ENCODE data around the gene GSS. TPM values are rescaled to one million over a fixed set of nuclear protein-coding genes. Genes with fewer than 3 reads are reported as not detected.
A peak's percentile ranks its signal among the peaks of the same experiment; 100 is the strongest.

Gene GSS
- total and polyA plus RNA-seq, 2 of the 8 experiments (the other 6 are each of a cell fraction or from before 2014, with no cell fraction given), result 34.6 to 43.2 TPM

GRCh38 chr20:34983089-34983820 lies 27.6 kb upstream of the GSS start:
- WGBS, 2 experiments (ENCODE audit: extremely low coverage in 1 of 2, insufficient coverage in 1 of 2, insufficient read length in 1 of 2, insufficient replicate concordance in 2 of 2, low coverage in 1 of 2, low lambda C conversion rate in 2 of 2, missing lambda C conversion rate in 1 of 2), result 44% methylated on average over 4 of the region's 5 CpGs; no CpG with 5 or more reads in 1 of the 2 experiments
- ChIA-PET POLR2A (ENCODE audit: partially characterized antibody) (interaction anchor here (0.9 to 1.8 kb wide), 5 partner anchors 13 to 280 kb away, joined by 3 to 7 read pairs (median 3); partner anchors contain the start of genes ACSS2 and GGT7), CTCF (ENCODE audit: partially characterized antibody) (interaction anchor here (0.5 to 3.5 kb wide), 6 partner anchors 15 to 109 kb away, joined by 3 to 16 read pairs (median 4); no protein-coding TSS in a partner anchor)
- Histone ChIP-seq H3K79me2 (ENCODE audit: control insufficient read depth in 1 of 2, insufficient read depth in 2 of 2, low read length in 2 of 2) (no peaks in the 10 kb centered on the region), H3K4ac (replicated peaks; ENCODE audit: insufficient read length, low read depth, low read length) (peak overlapping the region; percentile 17), H4K8ac (ENCODE audit: extremely low read depth, insufficient read depth, low read length) (no peak overlapping the region), H2BK5ac (ENCODE audit: low read depth, low read length) (peak overlapping the region; percentile 66; the same call in 1 of the 2 replicates), H2BK15ac (ENCODE audit: low read length) (no peak overlapping the region), H2BK120ac (replicated peaks; ENCODE audit: low read depth, low read length) (peak overlapping the region; percentile 26), H3K4me2 (ENCODE audit: insufficient read depth in 1 of 2, low read depth in 2 of 2, low read length in 2 of 2) (peak overlapping the region; percentile 54 to 64), H3K27me3 (replicated peaks in 1 of 4; ENCODE audit: control insufficient read depth in 3 of 4, extremely low read depth in 1 of 4, insufficient read depth in 3 of 4, low read length in 3 of 4) (peaks cover 0 to 16% (median 8%) of the 10 kb centered on the region in 4 experiments; a peak in 3 of 7 replicates), H3K36me3 (ENCODE audit: control insufficient read depth in 2 of 4, insufficient read depth in 4 of 4, low read length in 3 of 4) (no peaks in the 10 kb centered on the region), H4K5ac (ENCODE audit: insufficient read length, low read depth, low read length) (no peak overlapping the region), H3K18ac (ENCODE audit: extremely low read depth, low read length) (peak overlapping the region; percentile 12; the same call in 1 of the 2 replicates), H3K4me3 (ENCODE audit: extremely low read depth in 1 of 4, insufficient read depth in 2 of 4, low read depth in 3 of 4, low read length in 4 of 4) (peak overlapping the region in 1 of 4 experiments; percentile 29; a peak in 2 of 8 replicates), H3K23me2 (ENCODE audit: low read depth, low read length) (peaks cover 4% of the 10 kb centered on the region; the same call in 1 of the 2 replicates), H3K27ac (ENCODE audit: low read depth, low read length) (no peak overlapping the region), H3K56ac (replicated peaks; ENCODE audit: insufficient read length, low read depth, low read length) (no peak overlapping the region), H3K9me3 (ENCODE audit: insufficient read depth in 2 of 2, low read depth in 1 of 2, low read length in 1 of 2) (no peaks in the 10 kb centered on the region), H3K79me1 (ENCODE audit: low read depth, low read length) (no peaks in the 10 kb centered on the region), H2AK5ac (ENCODE audit: low read depth, low read length) (no peak overlapping the region), H3K14ac (ENCODE audit: insufficient read length) (no peak overlapping the region), H2BK20ac (ENCODE audit: low read length) (no peak overlapping the region), H2AFZ (ENCODE audit: low read length) (no peak overlapping the region), H3K23ac (ENCODE audit: insufficient read length) (no peak overlapping the region), H3K9ac (replicated peaks in 1 of 4; ENCODE audit: extremely low read depth in 1 of 4, low read depth in 3 of 4, low read length in 3 of 4) (no peak overlapping the region), H4K20me1 (replicated peaks in 1 of 2; ENCODE audit: control insufficient read depth in 1 of 2, insufficient read depth in 2 of 2, low read length in 2 of 2) (peaks cover 0 to 3% of the 10 kb centered on the region in 2 experiments), H2BK12ac (ENCODE audit: low read depth, low read length) (peak overlapping the region; percentile 95), H4K91ac (replicated peaks; ENCODE audit: insufficient read length, low read length) (peak overlapping the region; percentile 76), H3K4me1 (replicated peaks in 1 of 4; ENCODE audit: control insufficient read depth in 3 of 4, insufficient read depth in 4 of 4, low read length in 3 of 4) (peaks cover 0 to 43% (median 27%) of the 10 kb centered on the region in 4 experiments; a peak in 6 of 7 replicates)
- no peak for TF ChIP-seq CBX8 (IDR thresholded peaks at IDR 0.05; ENCODE audit: borderline replicate concordance, low read depth, low read length)
- TF ChIP-seq TBP (IDR thresholded peaks at IDR 0.05; ENCODE audit: low read depth, low read length), result no peak
- peak; percentile 10 for TF ChIP-seq KDM4A (IDR thresholded peaks at IDR 0.05; ENCODE audit: low read depth, low read length, severe bottlenecking)
- FAIRE-seq, result no peak
- DNase-seq (ENCODE audit: low read depth in 1 of 2, low spot score in 2 of 2), result no peak

All from H1 (cell line).